HG02981 (cell line): Measurements from ENCODE around the gene COG6.

Experiments used
- ATAC-seq: cut with Tn5 transposase; IDR thresholded peaks from one replicate; pipeline ENCODE4 v1.9.1; 2021; ENCODE audit warnings: mild to moderate bottlenecking, moderate library complexity; ENCODE audit not compliant: unreplicated experiment

Gene COG6

GRCh38 chr13:39676315-39676876, 20.9 kb downstream of the COG6 start:
- no peak for ATAC-seq

GRCh38 chr13:39682310-39682709, 26.8 kb downstream of the COG6 start:
- ATAC-seq, result peak; percentile 47

- peak; percentile 67 for ATAC-seq
Observed at GRCh38 chr13:39682788-39683187, 27.3 kb downstream of the COG6 start.

- no peak for ATAC-seq
Observed at GRCh38 chr13:39684531-39685137, 29.2 kb downstream of the COG6 start.

GRCh38 chr13:39685652-39686051, 30.2 kb downstream of the COG6 start:
- ATAC-seq, result no peak

GRCh38 chr13:39688278-39688677, 32.8 kb downstream of the COG6 start:
- no peak for ATAC-seq

GRCh38 chr13:39688699-39689405, 33.4 kb downstream of the COG6 start:
- peak; percentile 78 for ATAC-seq

- no peak for ATAC-seq
Observed at GRCh38 chr13:39692660-39693438, 37.4 kb downstream of the COG6 start.

GRCh38 chr13:39699274-39699673, 43.8 kb downstream of the COG6 start:
- no peak for ATAC-seq

- no peak for ATAC-seq
Observed at GRCh38 chr13:39712626-39713025, 57.2 kb downstream of the COG6 start.

GRCh38 chr13:39729156-39729555, 73.7 kb downstream of the COG6 start:
- no peak for ATAC-seq

- ATAC-seq, result no peak
Observed at GRCh38 chr13:39734952-39735351, 79.5 kb downstream of the COG6 start.

GRCh38 chr13:39737047-39737446, 81.6 kb downstream of the COG6 start:
- ATAC-seq, result no peak

- no peak for ATAC-seq
Observed at GRCh38 chr13:39740761-39741160, 85.3 kb downstream of the COG6 start.

GRCh38 chr13:39748961-39749360, 93.5 kb downstream of the COG6 start:
- no peak for ATAC-seq

- no peak for ATAC-seq
Observed at GRCh38 chr13:39749528-39749927, 94.1 kb downstream of the COG6 start.

GRCh38 chr13:39751805-39752204, 96.3 kb downstream of the COG6 start:
- no peak for ATAC-seq

- ATAC-seq, result peak; percentile 99
Observed at GRCh38 chr13:39760521-39760920, 105.1 kb downstream of the COG6 start.

GRCh38 chr13:39765801-39766463, 110.5 kb downstream of the COG6 start:
- ATAC-seq, result no peak

GRCh38 chr13:39766464-39767158, 111.1 kb downstream of the COG6 start:
- ATAC-seq, result no peak
